Central memory CD8-positive, alpha-beta T cell (primary cell): ENCODE measurements around the gene CFAP43.

Experiments
- ATAC-seq: fragments of 150-1000 bp; cut with Tn5 transposase; replicated peaks from 2 replicates; pipeline ENCODE4 v1.10.0; 2022; ENCODE audit warnings: mild to moderate bottlenecking, moderate FRiP score, moderate number of reproducible peaks; ENCODE audit not compliant: poor library complexity, severe bottlenecking; ENCODE audit errors: extremely low read depth
- DNase-seq, 2 donors: peaks; one replicate each; pipeline ENCODE4 v3.0.0; 2021; ENCODE audit warnings: low spot score in 2 of 2
- H3K27ac Mint-ChIP-seq: one replicate; pipeline ENCODE4 v1.8.0; 2022; ENCODE audit warnings: low read depth, mild to moderate bottlenecking, moderate library complexity, mixed read lengths
- H3K27me3 Mint-ChIP-seq: one replicate; pipeline ENCODE4 v1.8.0; 2022; ENCODE audit warnings: mixed read lengths
- H3K36me3 Mint-ChIP-seq: one replicate; pipeline ENCODE4 v1.8.0; 2022; ENCODE audit warnings: mild to moderate bottlenecking, moderate library complexity, mixed read lengths; ENCODE audit not compliant: insufficient read depth
- H3K4me1 Mint-ChIP-seq: one replicate; pipeline ENCODE4 v1.8.0; 2022; ENCODE audit warnings: mixed read lengths
- H3K4me3 Mint-ChIP-seq: one replicate; pipeline ENCODE4 v1.8.0; 2022; ENCODE audit warnings: mild to moderate bottlenecking, moderate library complexity, mixed read lengths
- H3K9me3 Mint-ChIP-seq: one replicate; pipeline ENCODE4 v1.8.0; 2022; ENCODE audit warnings: mixed read lengths

CFAP43 gene

DNA sequence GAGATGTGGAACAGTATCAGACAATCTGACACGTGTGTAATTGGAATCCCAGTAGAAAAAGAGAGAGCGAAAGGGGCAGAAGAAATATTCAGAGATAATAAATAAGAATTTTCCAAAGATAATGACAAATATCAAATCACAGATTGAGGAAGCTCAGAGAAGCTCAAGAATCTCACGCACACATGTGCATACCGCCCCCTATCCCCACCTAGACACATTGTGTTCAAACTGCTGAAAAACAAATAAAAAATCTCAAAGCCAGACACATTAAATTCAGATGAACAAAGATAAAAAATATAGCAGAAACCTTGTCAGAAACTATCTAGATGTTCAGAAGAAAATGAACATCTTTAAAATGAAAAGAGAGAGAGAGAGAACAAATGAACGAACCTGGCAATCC is 92.9 kb downstream of the CFAP43 start:
- DNase-seq (no peak), ATAC-seq (no peak)
- H3K27me3 Mint-ChIP-seq = peaks cover 40% of the 10 kb centered on the region
- no peak overlapping the region for H3K27ac Mint-ChIP-seq
- H3K36me3 Mint-ChIP-seq = no peaks in the 10 kb centered on the region
- no peaks in the 10 kb centered on the region for H3K9me3 Mint-ChIP-seq
- no peaks in the 10 kb centered on the region for H3K4me1 Mint-ChIP-seq
- H3K4me3 Mint-ChIP-seq = no peak overlapping the region

DNA sequence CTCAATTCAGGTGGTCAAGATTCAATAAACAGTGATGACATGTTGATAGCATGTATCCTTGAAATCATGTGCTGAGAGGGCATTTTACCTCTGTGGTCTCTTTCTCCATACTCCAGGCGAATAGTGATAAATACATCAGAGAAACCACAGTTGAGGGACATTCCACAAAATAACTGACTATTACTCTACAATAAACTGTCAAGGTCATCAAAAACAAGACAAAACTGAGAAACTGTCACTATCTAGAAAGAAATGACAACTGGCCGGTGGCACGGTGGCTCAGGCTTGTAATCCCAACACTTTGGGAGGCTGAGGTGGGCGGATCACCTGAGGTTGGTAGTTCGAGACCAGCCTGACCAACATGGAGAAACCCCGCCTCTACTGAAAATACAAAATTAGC is 94.0 kb downstream of the CFAP43 start:
- DNase-seq (no peak), ATAC-seq (no peak)
- no peak overlapping the region for H3K4me3 Mint-ChIP-seq

DNA sequence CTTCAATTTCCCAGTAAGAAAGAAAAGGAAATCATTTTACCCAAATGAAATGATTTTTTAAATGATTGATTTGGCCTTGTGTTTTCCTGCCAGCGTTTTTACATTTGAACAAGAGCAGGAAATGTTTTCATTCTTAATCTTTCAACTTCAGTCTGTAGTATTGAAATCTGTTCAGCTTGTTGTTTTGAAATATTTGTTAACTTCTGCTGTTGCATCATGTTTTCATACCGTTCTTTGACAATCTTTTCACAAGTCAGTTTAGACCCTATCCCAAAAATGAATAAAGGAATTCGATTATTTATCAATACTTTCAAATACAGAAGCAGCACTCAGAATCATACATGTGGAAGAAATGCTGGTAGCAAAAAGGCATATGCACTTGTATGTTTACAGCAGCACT is 102.1 kb downstream of the CFAP43 start:
- Mint-ChIP-seq H3K36me3 (peaks cover 12% of the 10 kb centered on the region), H3K27me3 (peaks cover 30% of the 10 kb centered on the region)
- ATAC-seq = no peak

More for the DNA sequence above, 94.0 kb downstream of the CFAP43 start:
- H3K4me1 Mint-ChIP-seq = no peaks in the 10 kb centered on the region
- no peaks in the 10 kb centered on the region for H3K36me3 Mint-ChIP-seq
- no peak overlapping the region for H3K27ac Mint-ChIP-seq
- no peaks in the 10 kb centered on the region for H3K9me3 Mint-ChIP-seq
- peaks cover 42% of the 10 kb centered on the region for H3K27me3 Mint-ChIP-seq

DNA sequence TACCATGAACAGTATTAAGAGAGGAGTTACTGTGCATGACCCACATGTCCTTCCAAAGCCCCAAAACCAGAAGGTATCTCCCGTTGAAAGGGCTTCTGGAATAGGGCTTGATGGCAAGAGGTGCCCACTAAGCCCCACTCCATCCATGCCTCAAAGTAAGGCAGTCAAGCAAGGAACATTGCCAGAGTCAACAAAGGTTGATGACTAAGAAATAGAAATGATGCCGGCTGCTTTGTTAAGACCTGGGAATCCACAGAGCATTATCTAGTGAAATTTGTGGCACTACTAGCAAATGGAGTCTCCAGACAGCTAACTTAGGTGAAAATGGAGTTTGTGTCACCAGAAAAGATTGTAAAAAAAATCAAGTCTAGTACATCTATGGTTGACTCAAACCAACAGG is 104.0 kb downstream of the CFAP43 start:
- no peaks in the 10 kb centered on the region for H3K9me3 Mint-ChIP-seq
- H3K27me3 Mint-ChIP-seq = peaks cover 11% of the 10 kb centered on the region
- DNase-seq (no peak), ATAC-seq (no peak)
- H3K36me3 Mint-ChIP-seq = peaks cover 13% of the 10 kb centered on the region
- peaks cover 5% of the 10 kb centered on the region for H3K4me1 Mint-ChIP-seq
- no peak overlapping the region for H3K4me3 Mint-ChIP-seq
- H3K27ac Mint-ChIP-seq = no peak overlapping the region

More for the DNA sequence above, 102.1 kb downstream of the CFAP43 start:
- Mint-ChIP-seq H3K4me1 (no peaks in the 10 kb centered on the region), H3K4me3 (no peak overlapping the region), H3K27ac (no peak overlapping the region), H3K9me3 (no peaks in the 10 kb centered on the region)
- no peak for DNase-seq

DNA sequence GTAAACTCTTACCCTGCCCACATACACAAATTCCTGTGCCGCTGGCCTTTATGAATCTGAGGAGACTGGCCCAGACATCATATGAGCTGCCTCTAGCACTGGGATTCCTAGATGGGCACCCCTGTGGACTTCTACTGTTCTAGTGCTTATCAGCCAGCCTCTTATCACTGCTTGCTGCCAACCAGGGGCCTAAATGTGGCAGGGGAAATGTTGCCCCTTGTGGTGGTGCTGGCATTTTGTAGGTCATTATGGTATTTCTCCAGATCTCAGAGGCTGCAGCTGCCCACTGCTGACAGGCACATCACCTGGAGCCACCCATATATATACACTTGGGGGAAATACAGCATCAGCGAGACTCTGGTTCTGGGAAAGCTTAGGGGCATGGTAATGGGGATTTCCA is 104.8 kb downstream of the CFAP43 start:
- no peaks in the 10 kb centered on the region for H3K9me3 Mint-ChIP-seq
- no peak overlapping the region for H3K27ac Mint-ChIP-seq
- H3K4me3 Mint-ChIP-seq = no peak overlapping the region
- peaks cover 3% of the 10 kb centered on the region for H3K27me3 Mint-ChIP-seq
- ATAC-seq = no peak
- peaks cover 13% of the 10 kb centered on the region for H3K4me1 Mint-ChIP-seq
- H3K36me3 Mint-ChIP-seq = peaks cover 13% of the 10 kb centered on the region
- DNase-seq = no peak

DNA sequence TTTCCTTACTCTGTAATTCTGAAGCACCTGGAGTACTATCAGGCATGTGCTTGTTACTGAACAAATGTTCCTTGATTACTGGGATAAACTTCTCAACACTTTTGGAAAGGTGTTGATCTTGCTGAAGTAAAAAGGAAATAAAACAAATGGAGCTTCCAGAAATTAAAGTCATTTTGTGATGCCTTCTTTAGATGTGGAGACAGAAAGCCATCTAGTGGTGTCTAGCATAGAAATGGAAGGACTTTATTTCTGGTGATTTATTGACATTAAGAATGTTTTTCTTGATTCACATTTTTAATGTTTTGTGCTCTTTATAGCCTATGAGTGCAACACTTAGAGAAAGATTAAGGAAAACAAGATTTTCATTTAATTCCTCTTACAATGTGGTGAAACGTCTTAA is 108.8 kb downstream of the CFAP43 start:
- no peak for ATAC-seq
- peaks cover 21% of the 10 kb centered on the region for H3K4me1 Mint-ChIP-seq
- peaks cover 33% of the 10 kb centered on the region for H3K36me3 Mint-ChIP-seq
- no peaks in the 10 kb centered on the region for H3K27me3 Mint-ChIP-seq
- H3K27ac Mint-ChIP-seq = no peak overlapping the region
- H3K4me3 Mint-ChIP-seq = peak overlapping the region; percentile 89
- DNase-seq = no peak
- H3K9me3 Mint-ChIP-seq = no peaks in the 10 kb centered on the region

DNA sequence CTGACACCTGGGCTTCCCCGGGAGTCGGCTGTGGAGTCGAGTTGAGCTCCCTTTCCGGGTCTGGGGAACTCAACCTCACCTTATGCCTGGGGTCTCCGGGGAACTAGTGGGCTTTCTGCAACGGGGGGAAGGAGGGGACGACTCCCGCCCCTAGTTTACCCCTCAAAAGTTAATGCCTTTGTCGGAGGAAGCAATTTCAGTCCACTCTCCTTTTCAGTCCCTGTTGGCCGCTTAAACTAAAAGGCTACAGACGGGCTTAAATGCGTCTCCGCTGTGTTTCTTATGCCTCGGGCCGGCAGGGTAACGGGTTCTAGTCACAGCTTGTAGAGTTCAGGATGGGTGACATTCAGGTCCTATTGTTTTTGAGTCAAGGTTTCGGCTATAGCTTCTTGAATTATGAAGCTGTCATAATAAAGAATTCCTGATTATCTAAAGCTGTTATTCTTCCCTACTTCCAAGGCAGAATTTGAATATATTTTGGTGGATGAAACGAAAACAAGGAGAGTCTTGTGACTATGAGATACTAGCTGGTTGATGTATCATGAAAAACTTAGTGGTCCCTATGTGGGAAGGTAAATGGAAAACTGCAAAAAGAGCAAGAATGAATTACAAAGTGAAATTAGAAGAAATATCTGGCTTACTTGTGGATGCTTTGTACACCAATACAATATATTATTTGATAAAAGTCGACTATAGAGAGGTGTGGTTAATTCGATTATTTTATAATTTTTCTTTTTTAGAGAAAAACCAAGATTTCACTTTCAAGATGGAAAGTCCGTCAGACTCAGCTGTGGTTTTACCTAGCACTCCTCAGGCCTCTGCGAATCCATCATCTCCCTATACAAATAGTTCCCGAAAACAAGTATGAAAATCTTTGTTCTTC is 109.7 kb downstream of the CFAP43 start:
- ATAC-seq (no peak), DNase-seq (no peak)
- peaks cover 3% of the 10 kb centered on the region for H3K27me3 Mint-ChIP-seq
- peak overlapping the region; percentile 99 for H3K27ac Mint-ChIP-seq
- no peaks in the 10 kb centered on the region for H3K9me3 Mint-ChIP-seq
- H3K36me3 Mint-ChIP-seq = peaks cover 33% of the 10 kb centered on the region
- peaks cover 21% of the 10 kb centered on the region for H3K4me1 Mint-ChIP-seq
- H3K4me3 Mint-ChIP-seq = peak overlapping the region; percentile 89

DNA sequence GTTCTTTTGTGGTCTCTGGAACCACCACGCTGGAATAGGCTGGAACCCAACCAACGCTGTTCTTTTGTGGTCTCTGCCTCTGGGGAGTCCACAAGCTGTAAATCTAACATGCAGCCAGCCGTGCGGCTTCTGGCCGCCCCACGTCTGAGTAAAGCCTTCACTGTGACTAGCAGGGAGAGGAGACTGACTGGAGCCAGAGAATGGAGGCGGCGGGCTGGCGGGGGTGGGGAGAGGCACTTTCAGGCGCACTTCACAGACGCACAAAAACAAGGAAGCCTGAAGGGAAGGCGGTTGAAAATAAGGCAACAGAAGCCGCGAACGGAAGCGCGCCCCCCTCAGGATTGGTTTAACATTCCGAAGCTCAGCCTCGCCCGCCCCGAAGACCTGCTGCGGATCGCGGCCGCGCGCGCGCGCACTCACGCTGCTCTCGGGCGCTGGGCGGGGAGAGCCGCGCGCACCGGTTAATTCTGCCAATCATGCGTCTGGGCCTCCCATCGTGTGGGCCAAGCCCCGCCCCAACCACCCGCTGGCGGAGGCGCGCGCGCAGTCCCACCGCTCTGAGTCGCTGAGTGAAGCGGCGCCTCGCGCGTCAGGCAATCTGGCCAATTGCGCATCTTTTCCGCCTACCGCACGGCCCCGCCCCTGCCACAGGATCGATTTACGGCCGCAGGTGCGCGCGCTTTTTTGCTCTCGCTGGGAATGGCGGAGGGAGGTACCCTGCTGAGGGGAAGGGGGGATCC is 110.5 kb downstream of the CFAP43 start, which contains the start of gene SFR1:
TSS of gene SFR1 (plus strand) at position 687 of the 740 bp plus-strand sequence. CDS start at position 700, 13 bp downstream.
- Mint-ChIP-seq H3K4me3 (peak within 1 kb of the TSS; percentile 89), H3K27ac (peak within 1 kb of the TSS; percentile 99), H3K36me3 (peaks cover 29% of the 10 kb centered on the region), H3K27me3 (peaks cover 11% of the 10 kb centered on the region), H3K4me1 (peaks cover 21% of the 10 kb centered on the region), H3K9me3 (no peaks in the 10 kb centered on the region)
- ATAC-seq (peak; percentile 84), DNase-seq (peak; percentile 95 to 99)

DNA sequence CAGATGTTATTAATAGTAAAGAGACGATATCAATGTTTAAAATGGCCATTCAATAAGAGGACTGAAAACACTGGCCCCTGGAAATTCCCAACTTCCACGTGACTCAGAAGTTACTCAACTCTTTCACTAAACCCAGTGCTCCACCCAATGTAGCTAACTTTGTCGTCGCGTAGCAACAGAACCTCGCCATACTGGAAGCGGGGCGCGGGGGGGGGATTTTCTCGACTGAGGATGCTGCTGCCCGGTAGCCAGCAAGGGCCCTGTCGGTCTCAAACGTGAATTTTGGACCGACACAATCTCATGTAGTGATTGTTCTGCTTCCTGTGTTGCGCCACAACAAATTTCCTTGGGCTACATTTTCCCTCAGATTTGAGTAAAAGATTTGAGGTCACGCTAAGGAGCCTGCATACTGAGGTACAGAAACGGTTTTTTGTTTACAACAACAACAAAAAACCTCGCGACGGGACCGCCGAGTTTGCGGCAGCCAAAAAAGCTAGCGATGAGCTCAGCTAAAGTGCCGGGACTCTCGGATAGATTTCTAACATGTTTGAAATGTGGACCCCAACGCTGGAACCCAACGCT is 111.2 kb downstream of the CFAP43 start:
- Mint-ChIP-seq H3K9me3 (no peaks in the 10 kb centered on the region), H3K4me3 (peak overlapping the region; percentile 89)
- peak; percentile 66 for ATAC-seq

DNA sequence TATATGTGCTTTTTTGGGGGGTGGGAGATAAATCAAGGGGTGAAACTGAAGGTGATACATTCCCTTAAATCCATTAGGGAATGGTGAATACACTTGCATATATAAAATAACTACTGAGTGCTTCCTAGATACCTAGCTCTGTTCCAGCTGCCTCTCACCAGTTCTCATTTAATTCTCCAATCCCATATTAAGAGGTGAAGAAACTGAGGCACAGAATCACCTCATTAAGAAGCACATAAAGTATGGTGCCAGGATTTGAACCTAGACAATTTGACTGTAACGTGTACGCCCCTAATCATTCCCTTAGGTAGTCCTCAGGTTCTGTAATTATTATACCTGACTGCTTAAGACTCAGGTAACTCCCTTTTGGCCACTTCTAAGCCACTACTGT is 111.7 kb downstream of the CFAP43 start:
- Mint-ChIP-seq H3K36me3 (peaks cover 23% of the 10 kb centered on the region), H3K9me3 (no peaks in the 10 kb centered on the region), H3K27me3 (peaks cover 11% of the 10 kb centered on the region), H3K4me3 (peak overlapping the region; percentile 89), H3K4me1 (peaks cover 21% of the 10 kb centered on the region), H3K27ac (peak overlapping the region; percentile 99)
- ATAC-seq = no peak
- no peak for DNase-seq

More for the DNA sequence above, 111.2 kb downstream of the CFAP43 start:
- DNase-seq = peak; percentile 75 to 91
- Mint-ChIP-seq H3K36me3 (peaks cover 23% of the 10 kb centered on the region), H3K27ac (peak overlapping the region; percentile 99), H3K27me3 (peaks cover 11% of the 10 kb centered on the region), H3K4me1 (peaks cover 21% of the 10 kb centered on the region)

DNA sequence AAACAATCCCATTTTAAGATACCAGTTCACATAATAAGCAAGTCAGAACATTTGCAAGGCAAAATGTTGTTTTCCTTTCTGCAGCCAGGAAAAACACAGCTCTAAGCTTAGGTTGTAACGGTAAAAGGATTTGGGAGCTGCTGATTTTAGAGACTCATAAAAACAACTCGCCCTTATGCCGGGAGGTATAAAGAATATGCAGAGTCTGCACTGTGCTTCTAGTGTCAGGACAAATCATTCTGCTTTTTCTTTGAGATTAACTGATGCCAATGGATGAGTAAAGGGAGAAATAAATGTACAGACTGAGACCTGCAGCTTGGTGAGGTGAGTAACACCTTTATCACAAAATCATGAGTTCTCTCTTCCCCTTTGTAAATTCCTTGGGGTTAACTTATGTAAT is 112.2 kb downstream of the CFAP43 start:
- peaks cover 21% of the 10 kb centered on the region for H3K4me1 Mint-ChIP-seq
- no peak overlapping the region for H3K4me3 Mint-ChIP-seq
- H3K27me3 Mint-ChIP-seq = peaks cover 11% of the 10 kb centered on the region
- peak overlapping the region; percentile 99 for H3K27ac Mint-ChIP-seq
- peaks cover 21% of the 10 kb centered on the region for H3K36me3 Mint-ChIP-seq
- no peak for ATAC-seq
- no peaks in the 10 kb centered on the region for H3K9me3 Mint-ChIP-seq
- DNase-seq = no peak

DNA sequence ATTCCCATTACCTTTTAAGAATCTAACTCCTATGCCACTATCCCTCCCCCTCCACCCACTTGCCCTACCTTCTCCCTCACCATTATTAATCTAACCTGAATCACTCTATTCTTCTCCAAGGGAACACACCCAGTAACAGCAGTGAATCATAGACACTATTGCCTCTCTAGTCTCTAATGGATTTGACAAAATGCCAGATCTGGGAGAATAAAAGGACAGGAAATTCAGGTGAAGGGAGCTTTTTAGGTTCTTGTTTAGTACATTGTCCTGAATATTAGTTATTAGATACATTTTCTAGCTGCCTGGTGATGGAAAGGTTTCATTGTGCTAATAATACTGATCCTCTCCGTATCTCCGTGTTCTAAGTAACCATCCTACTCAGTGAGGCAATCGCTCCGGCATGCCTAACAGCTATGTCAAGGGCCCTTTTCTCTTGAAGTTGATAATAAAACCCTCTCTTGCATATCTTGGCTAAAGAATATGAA is 114.3 kb downstream of the CFAP43 start:
- peaks cover 19% of the 10 kb centered on the region for H3K27me3 Mint-ChIP-seq
- no peak overlapping the region for H3K27ac Mint-ChIP-seq
- ATAC-seq (no peak), DNase-seq (no peak)
- peaks cover 20% of the 10 kb centered on the region for H3K36me3 Mint-ChIP-seq
- no peaks in the 10 kb centered on the region for H3K9me3 Mint-ChIP-seq
- H3K4me3 Mint-ChIP-seq = no peak overlapping the region
- peaks cover 13% of the 10 kb centered on the region for H3K4me1 Mint-ChIP-seq
